Mucosa of gallbladder (tissue), 1 donor: Measurements from ENCODE around the gene CASKIN2. TPM values are rescaled to one million over a fixed set of nuclear protein-coding genes. Genes with fewer than 3 reads are reported as not detected.
A peak's percentile ranks its signal among the peaks of the same experiment; 100 is the strongest.

Experiments used
- DNase-seq: peaks from one replicate; pipeline ENCODE4 v3.0.0-alpha.2; 2020; ENCODE audit warnings: low spot score
- total RNA-seq: library from RNA; stranded (reverse); gene quantifications from one replicate; pipeline ENCODE4 v1.2.1, GENCODE V29; 2021
- donor health status: DM: no; HTN: no; CAD: no.

The CASKIN2 gene
- total RNA-seq, 1 donor from 2014 or later: 74.7 TPM

DNA sequence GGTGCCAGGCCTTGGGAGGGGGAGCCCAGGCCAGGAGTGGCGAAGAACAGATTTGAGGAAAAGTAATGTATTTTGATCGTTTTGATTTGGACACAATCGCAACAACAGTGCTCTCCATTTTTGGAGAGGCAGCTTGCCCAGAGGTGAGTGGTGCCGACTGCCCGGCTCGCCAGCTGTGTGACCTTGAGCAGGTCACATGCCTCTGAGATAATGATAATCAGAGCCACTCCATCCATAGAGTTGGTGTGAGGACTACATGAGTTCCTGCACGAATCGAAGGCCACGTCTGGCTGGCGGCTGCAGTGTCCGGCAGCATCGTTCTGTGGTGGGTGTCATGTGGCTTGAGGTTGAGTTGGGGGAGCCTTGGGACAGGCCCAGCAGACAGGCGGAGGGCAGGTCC, 30.8 kb upstream of the CASKIN2 start:
- DNase-seq: no peak

DNA sequence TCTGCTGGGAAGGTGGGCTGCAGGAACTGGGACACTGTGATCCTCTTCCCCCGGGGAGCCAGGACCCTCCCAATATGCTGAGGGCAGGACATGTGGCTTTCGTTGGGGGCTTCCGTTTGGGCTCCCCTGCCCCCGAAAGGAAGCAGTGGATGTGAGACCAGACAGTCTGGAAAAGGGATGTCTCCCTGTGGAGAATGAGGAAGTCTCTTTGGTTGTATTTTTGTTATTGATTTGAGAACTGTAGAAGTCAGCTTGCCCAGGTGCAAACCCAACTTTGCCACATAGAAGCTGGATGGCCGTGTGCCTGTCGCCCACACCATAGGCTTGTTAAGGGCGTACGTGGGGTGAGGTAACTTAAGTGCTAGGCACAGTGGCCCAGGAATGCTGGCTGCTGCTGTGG, 28.9 kb upstream of the CASKIN2 start:
- DNase-seq: no peak

DNA sequence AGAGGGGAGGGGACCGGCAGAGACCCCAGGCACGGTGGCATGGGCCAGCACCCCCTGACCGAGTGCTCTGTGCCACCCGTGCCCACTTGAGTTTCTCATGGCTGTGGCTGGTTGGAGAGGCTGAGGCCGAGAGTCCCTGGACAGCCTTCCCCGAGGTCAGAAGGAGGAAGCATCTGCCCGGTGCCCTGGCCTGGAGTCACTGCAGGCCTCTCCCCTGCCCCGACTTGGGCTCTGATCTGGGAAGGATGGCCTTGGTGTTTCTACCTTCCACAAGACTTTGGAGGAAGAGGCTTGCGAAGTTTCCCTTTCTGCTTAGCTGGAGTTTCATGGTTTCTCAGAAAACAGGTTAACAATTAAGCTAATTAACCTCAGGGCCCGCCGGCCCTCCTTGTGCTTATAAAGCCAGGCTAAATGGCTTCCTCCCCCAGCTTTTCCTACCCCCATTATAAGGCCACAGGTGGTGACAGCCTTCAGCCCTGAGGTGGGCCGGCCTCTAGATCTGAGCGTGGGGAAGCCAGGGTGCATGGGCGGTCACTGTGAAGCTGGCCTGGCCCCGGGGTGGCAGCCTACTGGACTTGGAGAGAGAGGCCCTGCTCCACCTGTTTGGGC, 27.5 kb upstream of the CASKIN2 start:
- DNase-seq: no peak

DNA sequence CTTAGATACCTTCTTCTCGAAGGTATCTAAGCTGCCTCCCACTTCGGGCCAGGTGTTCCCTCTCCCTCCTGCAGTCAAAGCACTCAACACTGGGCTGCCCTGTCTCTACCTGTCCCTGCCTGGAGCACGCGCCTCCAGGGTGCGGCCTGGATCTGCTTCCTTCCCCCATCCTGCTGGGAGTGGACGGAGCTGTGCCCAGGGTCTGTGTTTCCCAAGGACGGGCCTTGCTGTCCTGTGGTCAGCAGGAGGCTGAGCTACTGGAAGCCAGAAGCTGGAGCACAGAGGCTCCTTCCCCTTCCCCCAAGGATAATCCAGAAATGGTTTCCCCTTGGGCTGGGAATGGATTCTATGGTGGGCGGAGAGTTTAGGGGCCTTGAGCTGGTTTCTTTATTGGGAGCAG, 26.9 kb upstream of the CASKIN2 start:
- no peak for DNase-seq

DNA sequence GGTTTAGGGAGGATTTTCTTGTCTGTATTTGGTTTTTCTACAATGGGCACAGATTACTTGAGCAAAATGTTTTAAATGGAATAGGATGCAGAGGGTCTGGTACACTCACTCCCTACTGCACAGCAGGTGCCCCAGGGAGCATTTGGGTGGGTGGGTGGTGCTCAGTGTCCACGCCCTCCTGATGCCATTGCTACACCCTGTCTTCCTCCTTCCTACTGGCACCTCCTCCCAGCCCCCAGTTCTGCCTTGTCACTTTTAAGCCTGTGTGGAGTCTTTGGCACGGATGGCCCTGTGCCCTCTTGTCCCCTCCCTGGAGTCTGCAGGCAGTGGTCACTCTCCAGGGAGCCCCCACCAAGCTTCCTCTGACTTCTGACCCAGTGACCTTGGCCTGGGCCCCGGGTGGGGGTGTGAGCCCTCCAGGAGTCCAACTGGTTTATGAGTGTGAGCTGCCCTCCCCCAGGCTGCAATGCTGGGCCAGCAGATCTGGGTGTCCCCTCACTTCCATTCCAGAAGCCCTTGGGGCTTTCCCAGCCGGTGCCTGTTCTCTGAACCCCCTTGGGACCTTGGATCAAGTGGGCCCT, 25.7 kb upstream of the CASKIN2 start:
- DNase-seq: no peak

DNA sequence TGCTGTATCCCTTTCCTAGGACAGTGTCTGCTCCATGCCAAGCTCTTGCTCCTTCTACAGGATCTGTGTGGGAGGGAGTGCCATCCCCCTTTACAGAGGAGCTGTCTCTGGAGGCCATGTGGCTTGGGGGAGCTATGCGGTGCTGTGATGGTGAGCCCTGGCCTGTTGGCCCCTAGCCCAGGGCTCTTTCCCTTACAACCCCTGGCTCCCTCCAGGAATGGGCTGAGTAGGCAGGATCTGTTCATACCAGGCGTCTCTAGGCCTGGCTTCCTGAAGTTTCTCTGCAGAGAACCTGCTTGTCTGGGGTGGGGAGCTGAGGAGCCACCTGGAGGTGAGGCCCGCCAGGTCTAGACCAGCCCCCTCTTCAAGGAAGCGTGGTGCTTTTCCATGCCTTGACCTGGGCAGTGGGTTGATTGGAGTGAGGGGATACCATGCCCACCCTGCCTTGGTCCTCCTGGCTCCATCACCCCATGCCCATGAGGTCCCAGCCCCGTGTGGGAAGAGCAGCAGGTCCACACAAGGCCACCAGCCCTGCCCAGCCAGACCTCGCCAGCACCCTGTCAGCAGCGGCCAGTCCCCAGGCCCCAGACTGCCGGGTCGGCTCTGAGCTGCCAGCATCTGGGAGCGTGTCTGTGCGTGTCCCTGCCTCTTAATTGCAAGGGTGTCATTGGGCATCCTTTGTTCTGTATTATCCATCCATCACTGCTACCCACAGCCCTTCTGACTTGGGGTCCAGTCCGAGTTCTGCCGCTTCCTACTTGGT, 24.8 kb upstream of the CASKIN2 start:
- no peak for DNase-seq

DNA sequence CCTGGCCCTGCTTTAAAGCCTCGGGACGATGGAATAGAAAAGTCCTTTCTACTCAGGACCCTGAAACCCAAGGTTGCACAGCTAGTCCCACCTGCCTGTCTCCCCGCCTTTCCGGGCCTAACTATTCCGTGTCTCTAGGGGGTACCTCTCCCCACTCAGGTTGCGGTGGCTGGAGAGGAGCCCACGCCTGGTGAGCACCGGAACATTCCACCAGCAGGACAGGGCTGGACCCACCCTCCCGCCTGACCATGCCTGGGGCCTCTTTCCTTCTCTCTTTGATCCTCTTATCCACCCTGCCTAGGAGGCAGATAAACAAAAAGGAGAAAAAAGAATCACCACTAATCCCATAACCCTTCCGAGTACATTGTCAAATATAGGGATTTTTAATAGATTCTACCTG, 21.0 kb upstream of the CASKIN2 start:
- no peak for DNase-seq

DNA sequence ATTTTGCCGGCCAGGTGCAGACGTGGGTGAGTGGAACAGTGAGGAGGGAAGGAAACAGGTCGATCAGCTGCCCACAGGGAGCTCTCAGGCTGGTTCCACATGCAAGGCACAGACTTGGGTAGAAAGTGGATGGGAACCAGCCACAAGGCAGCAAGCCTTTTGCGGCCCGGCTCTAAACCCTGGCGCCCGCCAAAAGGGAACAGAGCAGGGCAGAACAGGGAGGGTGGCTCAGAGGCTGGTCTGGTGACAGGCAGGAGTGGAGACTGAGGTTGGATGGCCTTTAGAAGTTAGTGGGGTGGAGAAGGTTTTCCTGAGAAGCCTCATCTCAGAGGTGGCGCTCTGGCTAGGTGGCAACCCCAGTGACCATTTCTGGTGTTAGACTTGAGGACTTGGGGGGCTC, 20.5 kb upstream of the CASKIN2 start:
- DNase-seq: no peak

DNA sequence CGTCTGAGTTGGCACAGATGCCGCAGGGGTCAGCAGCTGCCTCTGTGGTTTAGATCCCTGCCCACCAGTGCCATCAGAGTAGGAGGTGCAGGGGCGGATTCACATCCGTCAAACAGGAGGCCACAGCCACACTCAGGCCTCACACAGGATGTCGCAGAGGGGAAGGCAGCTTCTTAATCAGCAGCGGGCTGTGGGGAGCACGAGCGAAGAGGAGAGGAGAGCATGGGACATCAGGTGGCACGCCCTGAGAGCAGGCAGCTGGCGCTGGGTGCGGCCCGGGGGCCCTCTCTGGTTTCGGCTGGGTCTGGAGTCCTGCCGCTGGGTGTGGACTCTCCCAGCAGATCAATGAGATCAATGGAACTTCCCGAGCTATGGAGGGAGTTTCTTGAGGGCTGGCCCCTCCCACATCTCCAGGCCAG, 19.8 kb upstream of the CASKIN2 start:
- peak; percentile 86 for DNase-seq

DNA sequence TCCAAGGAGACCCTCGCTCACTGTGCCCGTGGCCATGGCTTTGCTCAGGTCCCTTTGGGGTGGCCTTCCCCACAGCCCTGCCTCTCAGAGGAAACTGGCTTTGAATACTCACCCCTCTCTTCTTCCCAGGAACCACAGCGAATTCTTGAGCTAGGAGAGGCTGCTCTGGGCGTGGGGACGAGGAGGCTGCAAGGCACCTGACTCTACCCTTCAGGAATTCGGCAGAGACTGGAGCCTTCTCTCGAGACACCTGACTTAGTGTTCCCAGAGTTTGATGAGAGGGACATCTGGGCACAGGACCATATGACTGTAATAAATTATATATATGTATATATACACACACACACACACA, 16.4 kb upstream of the CASKIN2 start:
- no peak for DNase-seq

DNA sequence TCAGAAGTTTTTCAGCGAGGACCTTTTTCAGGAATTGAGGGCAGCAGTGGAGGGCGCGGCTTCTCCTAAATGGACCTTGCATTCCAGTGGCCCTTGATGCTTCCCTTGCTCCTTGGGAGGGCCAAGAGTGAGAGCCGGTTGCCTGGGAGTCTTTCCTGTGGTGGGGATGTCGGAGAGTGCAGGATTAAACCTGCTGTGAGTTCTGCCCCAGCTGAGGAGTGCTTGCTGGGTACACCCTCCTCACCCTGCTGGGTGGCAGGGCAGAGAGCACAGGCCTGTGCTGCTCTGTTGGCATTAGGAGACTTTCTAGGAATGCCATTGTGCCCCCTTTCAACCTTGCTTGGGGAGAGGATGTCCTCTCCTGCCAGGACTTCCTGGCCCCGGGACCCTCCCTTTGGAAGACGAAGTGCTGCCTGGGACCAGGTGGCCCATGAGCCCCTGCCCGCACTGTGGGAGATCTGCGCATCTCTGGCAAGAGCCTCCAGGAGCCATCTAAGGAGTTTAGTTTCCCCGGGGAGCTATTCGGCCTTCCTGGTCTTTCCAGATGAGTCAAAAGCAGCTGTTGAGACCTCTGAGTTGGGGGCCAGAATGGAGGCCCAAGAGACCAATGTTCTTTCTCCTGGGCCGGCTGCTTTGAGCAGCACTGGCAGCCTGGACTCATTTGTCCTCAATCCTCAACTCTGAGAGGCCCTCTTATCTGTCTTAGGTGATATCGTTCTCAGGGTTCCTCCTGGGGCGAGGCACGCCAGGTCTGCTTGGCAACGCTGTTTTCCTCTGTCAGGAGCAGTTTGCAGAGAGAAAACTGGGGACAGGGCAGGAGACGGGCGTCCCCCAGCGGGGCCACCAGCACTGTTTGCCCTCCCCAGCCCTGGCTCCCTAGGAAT, 15.7 kb upstream of the CASKIN2 start:
- DNase-seq: no peak

DNA sequence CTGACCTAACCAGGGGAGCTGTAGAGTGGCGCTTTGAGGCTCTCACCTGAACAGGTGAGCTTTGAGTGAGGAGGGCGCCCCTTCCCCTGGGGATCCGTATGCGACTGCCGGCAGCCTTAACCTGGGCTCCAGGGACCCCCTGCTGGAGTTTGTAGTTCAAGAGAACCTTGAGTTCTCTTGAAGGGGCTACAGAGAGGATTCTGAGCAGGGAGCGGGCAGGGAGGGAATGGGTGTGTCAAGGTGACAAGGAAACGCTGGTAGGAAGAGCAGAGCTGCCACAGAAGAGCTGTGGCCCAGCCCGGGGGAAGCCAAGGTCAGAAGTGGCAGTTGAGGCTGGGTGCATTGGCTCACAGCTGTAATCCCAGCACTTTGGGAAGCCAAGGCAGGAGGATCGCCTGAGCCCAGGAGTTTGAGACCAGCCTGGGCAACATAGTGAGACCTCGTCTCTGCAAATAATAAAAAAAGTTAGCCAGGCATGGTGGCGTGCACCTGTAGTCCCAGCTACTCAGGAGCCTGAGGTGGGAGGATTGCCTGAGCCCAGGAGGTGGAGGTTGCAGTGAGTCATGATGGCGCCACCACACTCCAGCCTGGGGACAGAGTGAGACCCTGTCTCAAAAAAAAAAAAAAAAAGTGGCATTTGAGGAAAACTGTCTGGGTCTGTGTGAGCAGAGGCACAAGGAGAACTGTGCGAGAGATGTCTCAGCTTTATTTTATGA, 11.4 kb upstream of the CASKIN2 start:
- peak; percentile 42 for DNase-seq

DNA sequence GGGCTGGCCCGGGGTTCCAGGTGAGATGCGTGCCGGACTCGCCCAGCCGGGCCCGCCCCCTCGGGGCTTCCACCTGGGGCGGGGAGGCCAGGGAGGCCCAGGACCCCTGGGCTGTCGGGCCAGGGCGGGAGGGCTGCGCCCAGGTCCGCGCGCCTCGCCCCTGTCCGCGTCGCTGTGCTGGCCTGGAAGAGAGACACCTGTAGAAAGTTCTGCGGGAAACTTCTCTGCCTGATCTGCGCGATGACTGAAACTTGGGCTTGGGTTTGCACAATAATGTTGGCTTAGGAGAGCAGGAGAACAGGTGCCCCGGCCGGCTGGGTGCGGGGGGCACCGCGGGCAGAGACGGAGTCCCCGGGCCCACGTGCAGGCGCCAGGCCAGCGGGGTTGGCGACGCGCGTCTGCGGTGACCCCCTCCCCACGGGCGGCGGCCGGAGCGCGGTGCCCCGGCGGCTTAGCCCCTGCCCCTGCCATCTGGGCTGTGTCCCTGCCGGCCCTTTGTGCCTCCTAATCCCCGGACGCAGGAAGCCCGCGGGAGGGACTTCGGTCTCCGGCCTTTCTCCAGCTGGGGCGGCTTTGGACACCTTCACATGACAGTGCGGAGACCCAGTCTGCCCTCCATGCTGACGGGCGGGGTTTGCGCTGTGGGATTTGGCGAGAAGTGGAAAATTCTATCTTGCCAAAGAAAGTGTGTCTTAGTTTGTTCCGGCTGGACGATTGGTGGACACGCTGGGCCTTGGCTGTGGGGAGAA, 10.6 kb upstream of the CASKIN2 start:
- no peak for DNase-seq

DNA sequence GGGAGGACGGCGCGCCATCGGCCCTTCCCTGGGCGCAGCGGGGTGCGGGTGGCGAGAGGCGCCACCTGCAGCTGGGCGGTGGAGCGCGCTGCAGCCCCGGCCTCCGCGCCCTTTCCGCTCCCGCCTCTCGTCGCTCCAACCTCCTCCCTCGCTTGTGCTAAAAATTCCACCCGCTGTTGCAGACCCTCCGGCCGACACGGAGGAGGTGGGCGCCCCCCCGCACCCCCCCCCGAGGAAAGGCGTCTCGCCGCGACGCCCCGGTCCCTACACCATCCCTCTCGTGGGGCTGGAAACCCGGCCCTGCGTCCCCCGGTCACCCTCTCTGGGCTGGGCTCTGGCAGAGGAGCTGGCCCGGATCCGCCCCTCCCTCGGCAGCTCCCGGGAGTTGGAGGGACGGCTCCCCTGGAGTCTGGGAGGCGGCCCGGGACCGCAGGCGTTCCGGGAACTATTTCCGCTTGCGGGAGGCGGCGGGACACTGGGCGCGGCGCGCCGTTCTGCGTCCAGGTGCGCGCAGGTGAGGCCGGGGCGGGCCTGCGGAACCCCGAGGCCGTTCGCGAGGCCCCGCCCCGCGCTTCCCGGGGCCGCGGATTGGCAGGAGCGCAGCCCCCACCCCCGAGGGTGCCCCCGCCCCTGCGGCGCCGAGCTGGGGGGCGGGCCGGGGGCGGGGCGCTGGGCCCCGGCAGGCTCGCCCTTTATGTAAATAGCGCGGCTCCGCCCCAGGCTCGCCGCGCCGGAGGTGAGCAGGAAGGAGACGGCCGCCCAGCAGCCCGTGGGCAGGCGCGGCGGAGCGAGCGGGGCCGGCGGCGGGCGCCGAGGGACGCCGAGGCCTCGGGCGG, 9.9 kb upstream of the CASKIN2 start, which contains the start of gene LLGL2:
LLGL2 (plus strand) TSS at position 728 of the 836 bp plus-strand sequence. CDS start 17,730 bp downstream, outside the sequence.
- peak; percentile 92 for DNase-seq

DNA sequence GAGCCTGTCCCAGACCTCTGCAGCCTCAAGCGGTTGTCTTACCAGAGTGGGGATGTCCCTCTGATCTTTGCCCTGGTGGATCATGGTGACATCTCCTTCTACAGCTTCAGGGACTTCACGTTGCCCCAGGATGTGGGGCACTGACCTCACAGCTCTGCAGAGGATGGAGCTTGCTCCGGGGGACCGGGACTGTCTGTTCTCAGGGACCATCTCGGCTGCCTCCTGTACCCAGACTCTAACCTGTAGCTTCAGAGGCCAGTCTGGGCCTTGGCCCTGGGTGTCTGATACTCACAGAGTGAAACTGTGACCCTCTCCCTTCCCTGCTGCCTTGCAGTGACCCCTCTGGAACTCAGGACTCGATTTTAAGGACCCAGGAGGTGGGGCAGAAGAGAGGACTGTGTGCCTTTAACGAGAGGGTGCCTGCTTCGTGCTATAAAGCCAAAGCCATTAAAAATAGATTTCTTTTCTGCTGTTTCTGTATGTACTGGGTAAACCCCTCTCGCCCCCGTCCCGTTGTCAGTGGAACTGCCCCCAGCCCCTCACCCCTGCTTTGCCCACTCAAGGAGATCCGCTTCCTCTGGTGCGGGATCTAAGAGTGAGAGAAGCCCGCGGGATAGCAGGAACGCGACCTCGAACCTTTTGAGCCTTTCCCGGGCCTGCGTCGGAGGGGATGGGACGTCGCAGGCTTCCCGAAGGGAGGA, 9.1 kb upstream of the CASKIN2 start:
- no peak for DNase-seq

DNA sequence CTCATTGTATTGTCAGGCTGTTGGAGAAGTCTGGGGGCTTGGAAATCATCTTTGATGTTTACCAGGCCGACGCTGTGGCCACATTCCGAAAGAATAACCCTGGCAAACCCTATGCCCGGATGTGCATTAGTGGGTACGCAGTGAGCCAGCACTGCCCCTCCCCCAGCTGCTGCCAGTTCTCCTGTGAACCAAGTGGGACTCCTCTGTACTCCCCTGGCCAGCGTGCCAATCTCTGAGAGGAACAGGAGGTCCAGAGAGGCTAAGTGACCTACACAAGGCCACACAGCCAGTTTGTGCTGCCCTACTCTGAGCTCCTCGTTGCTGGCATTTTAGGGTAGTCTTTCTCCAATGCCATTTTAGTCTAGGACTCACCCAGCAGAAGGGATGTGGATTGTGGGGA, 8.3 kb upstream of the CASKIN2 start:
- DNase-seq: no peak

DNA sequence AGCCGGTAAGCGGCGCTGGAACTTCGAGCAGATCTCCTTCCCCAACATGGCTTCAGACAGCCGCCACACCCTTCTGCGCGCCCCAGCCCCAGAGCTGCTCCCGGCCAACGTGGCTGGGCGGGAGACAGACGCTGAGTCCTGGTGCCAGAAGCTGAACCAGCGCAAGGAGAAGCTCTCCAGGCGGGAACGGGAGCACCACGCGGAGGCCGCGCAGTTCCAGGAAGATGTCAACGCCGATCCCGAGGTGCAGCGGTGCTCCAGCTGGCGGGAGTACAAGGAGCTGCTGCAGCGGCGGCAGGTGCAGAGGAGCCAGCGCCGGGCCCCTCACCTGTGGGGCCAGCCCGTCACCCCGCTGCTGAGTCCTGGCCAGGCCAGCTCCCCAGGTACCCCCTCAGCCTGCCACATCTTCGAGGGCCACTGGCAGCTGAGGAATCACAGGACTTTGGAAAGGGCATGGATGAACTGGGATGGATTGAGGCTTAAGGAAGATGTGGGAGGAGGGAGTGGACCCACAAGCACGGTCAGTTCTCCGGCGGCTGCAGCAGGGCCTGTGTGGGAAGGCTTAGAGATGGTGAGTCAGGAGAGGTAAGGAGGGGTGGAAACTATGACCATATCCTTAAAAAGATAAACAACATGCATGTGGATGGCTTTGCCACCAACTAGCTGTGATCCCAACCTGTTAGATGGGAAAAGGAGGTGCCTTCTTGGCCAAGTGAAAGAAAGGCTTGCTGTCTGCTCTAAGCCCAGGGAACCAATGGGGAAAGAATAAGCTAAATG, 6.8 kb upstream of the CASKIN2 start:
- no peak for DNase-seq

DNA sequence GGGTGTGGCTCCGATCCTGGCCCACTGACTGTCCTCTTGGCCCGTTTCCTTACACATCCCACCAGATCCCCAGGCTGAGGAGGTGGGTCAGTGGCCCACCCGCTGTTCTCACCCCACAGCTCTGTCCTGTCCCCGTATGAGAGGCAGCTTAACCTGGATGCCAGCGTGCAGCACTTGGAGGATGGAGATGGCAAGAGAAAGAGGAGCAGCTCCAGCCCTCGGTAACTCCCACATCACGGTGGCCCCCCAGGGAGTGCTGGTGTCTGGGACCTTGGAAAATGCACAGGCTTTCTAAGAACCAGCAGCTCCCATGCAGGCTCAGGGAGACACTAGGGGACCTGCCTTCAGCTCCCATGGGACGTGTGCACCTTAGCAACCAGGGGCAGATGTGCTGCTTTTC, 6.0 kb upstream of the CASKIN2 start:
- DNase-seq: no peak
